HepG2 (cell line): ENCODE data around the gene BBOF1. TPM values are rescaled to one million over a fixed set of nuclear protein-coding genes. Genes with fewer than 3 reads are reported as not detected.

Experiments
- DNMT1 ChIP-seq: sonication (generic); formaldehyde crosslinking; IDR thresholded peaks from 2 replicates; pipeline ENCODE4 v1.5.1; 2020; ENCODE audit warnings: mild to moderate bottlenecking, missing genetic modification reagents
- DNMT3B ChIP-seq: conservative IDR thresholded peaks from 2 replicates; pipeline ENCODE4 v1.6.1; 2016; ENCODE audit warnings: missing biosample characterization, control low read depth
- FOXO4 ChIP-seq: sonication (generic); formaldehyde crosslinking; conservative IDR thresholded peaks from 2 replicates; pipeline ENCODE4 v1.8.1; 2023; ENCODE audit warnings: missing genetic modification reagents
- ISX ChIP-seq: sonication (generic); formaldehyde crosslinking; conservative IDR thresholded peaks from 2 replicates; pipeline ENCODE4 v1.5.0; 2020; ENCODE audit warnings: missing genetic modification reagents
- KDM2A ChIP-seq: sonication (generic); formaldehyde crosslinking; IDR thresholded peaks from 2 replicates; pipeline ENCODE4 v1.4.0; 2020; ENCODE audit warnings: low read depth, missing genetic modification reagents, borderline replicate concordance
- LCORL ChIP-seq, 2 experiments: fragments of 450-650 bp in 1 of 2; sonication (generic) in 1 of 2; formaldehyde crosslinking in 1 of 2; IDR thresholded peaks; 2 replicates each; pipeline versions ENCODE4 v1.5.0 to v1.6.1; 2017 to 2020; ENCODE audit warnings: antibody characterized with exemption in 1 of 2, missing genetic modification reagents in 1 of 2
- MYPOP ChIP-seq: sonication (generic); formaldehyde crosslinking; IDR thresholded peaks from 2 replicates; pipeline ENCODE4 v1.8.1; 2023; ENCODE audit warnings: mild to moderate bottlenecking, moderate library complexity, missing genetic modification reagents
- NFKBIZ ChIP-seq: IDR thresholded peaks from 2 replicates; pipeline ENCODE4 v1.6.1; 2018; ENCODE audit warnings: missing genetic modification reagents, missing compliant biosample characterization
- NPAS2 ChIP-seq: sonication (generic); formaldehyde crosslinking; IDR thresholded peaks from 2 replicates; pipeline ENCODE4 v1.8.0; 2022; ENCODE audit warnings: mild to moderate bottlenecking, missing genetic modification reagents, borderline replicate concordance
- REST ChIP-seq, 2 experiments: IDR thresholded peaks; 2 replicates each; pipeline ENCODE4 v1.6.1; 2011 to 2012; ENCODE audit warnings: low read length in 2 of 2, borderline replicate concordance in 1 of 2, low read depth in 1 of 2, mild to moderate bottlenecking in 1 of 2, moderate library complexity in 1 of 2
- SSRP1 ChIP-seq: IDR thresholded peaks from 2 replicates; pipeline ENCODE4 v1.6.1; 2016; ENCODE audit warnings: control low read depth
- YY1 ChIP-seq: IDR thresholded peaks from 2 replicates; pipeline ENCODE4 v1.6.1; 2011; ENCODE audit warnings: low read length, low read depth, moderate library complexity, mild to moderate bottlenecking; ENCODE audit not compliant: insufficient read depth, insufficient replicate concordance
- ZNF292 ChIP-seq: sonication (generic); formaldehyde crosslinking; IDR thresholded peaks from 2 replicates; pipeline ENCODE4 v1.8.1; 2022; ENCODE audit warnings: mild to moderate bottlenecking, low read depth, missing genetic modification reagents, borderline replicate concordance
- ZNF33B ChIP-seq: sonication (generic); formaldehyde crosslinking; IDR thresholded peaks from 2 replicates; pipeline ENCODE4 v1.5.1; 2020; ENCODE audit warnings: mild to moderate bottlenecking, missing genetic modification reagents
- ZNF484 ChIP-seq: sonication (generic); formaldehyde crosslinking; IDR thresholded peaks from 2 replicates; pipeline ENCODE4 v1.5.1; 2020; ENCODE audit warnings: mild to moderate bottlenecking, low read depth, missing genetic modification reagents, borderline replicate concordance
- ZNF550 ChIP-seq: sonication (generic); formaldehyde crosslinking; IDR thresholded peaks from 2 replicates; pipeline ENCODE4 v1.4.0; 2020; ENCODE audit warnings: mild to moderate bottlenecking, missing genetic modification reagents, borderline replicate concordance
- ZNF577 ChIP-seq: sonication (generic); formaldehyde crosslinking; IDR thresholded peaks from 2 replicates; pipeline ENCODE4 v1.4.0; 2020; ENCODE audit warnings: mild to moderate bottlenecking, low read depth, missing genetic modification reagents, borderline replicate concordance
- ZNF703 ChIP-seq: sonication (generic); formaldehyde crosslinking; IDR thresholded peaks from 2 replicates; pipeline ENCODE4 v1.5.1; 2020; ENCODE audit warnings: missing genetic modification reagents, mild to moderate bottlenecking, moderate library complexity, borderline replicate concordance
- ZSCAN9 ChIP-seq: IDR thresholded peaks from 2 replicates; pipeline ENCODE4 v1.6.1; 2016; ENCODE audit warnings: borderline replicate concordance
- ZXDC ChIP-seq: sonication (generic); formaldehyde crosslinking; IDR thresholded peaks from 2 replicates; pipeline ENCODE4 v1.5.0; 2020; ENCODE audit warnings: mild to moderate bottlenecking, missing genetic modification reagents
- polyA plus RNA-seq, 8 experiments: library from polyadenylated mRNA; depleted of rRNA in 3 of 8; stranded (reverse) in 7 of 8; unstranded in 1 of 8; fragments of >200 nt; fragmentation: Illumina TruSeq in 4 of 8; extraction: Trizol in 4 of 8; gene quantifications; 2 replicates each; pipeline versions ENCODE4 v1.2.1 to v1.2.3, GENCODE V29; 2011 to 2016; ENCODE audit warnings: low read depth in 4 of 8, missing spikeins in 1 of 8, mixed read lengths in 1 of 8; ENCODE audit not compliant: insufficient read depth in 1 of 8
- total RNA-seq, 5 experiments: library from RNA; depleted of rRNA; stranded (reverse); fragments of >200 nt; fragmentation: Illumina TruSeq; extraction: Trizol; gene quantifications; 2 replicates each; pipeline ENCODE4 v1.2.3, GENCODE V29; 2016; ENCODE audit warnings: low read depth in 1 of 5

Gene BBOF1
- total and polyA plus RNA-seq, 2 of the 13 experiments (the other 11 are each of a cell fraction or from before 2014, with no cell fraction given) = 1.6 to 2.3 TPM

GRCh38 chr14:74084277-74085046, 65.3 kb downstream of the BBOF1 start, which contains the start of the genes ALDH6A1 and LIN52 (continued):
- no peak for TF ChIP-seq ZXDC (CRISPR knock-in tag)
- TF ChIP-seq ZNF703 (CRISPR knock-in tag) = no peak
- TF ChIP-seq NFKBIZ (CRISPR knock-in tag) = no peak
- TF ChIP-seq KDM2A (CRISPR knock-in tag) = peak; percentile 61; the same call in 1 of the 2 replicates
- no peak for TF ChIP-seq DNMT1 (CRISPR knock-in tag)
- no peak for TF ChIP-seq NPAS2 (CRISPR knock-in tag)
- no peak for TF ChIP-seq SSRP1 (CRISPR knock-in tag)
- peak; percentile 94 for TF ChIP-seq YY1
- 0 out of 4 replicates have a peak, but pooled peaks of 1 of the 2 experiments have one; percentile 39 for TF ChIP-seq REST (IDR thresholded peaks at IDR 0.05; ENCODE audit: borderline replicate concordance in 1 of 2, low read depth in 1 of 2, low read length in 2 of 2)
- TF ChIP-seq LCORL (IDR thresholded peaks at IDR 0.05) = peak; percentile 78
- 0 out of 2 replicates have a peak, but pooled peaks have one; percentile 24 for TF ChIP-seq LCORL (CRISPR knock-in tag; IDR thresholded peaks at IDR 0.05)
- no peak for TF ChIP-seq DNMT3B (CRISPR knock-in tag)
- TF ChIP-seq FOXO4 (CRISPR knock-in tag) = no peak
- no peak for TF ChIP-seq ZNF484 (CRISPR knock-in tag)
- TF ChIP-seq ZNF577 (CRISPR knock-in tag) = no peak
- TF ChIP-seq ISX (CRISPR knock-in tag) = no peak
- peak; percentile 57; the same call in 1 of the 2 replicates for TF ChIP-seq MYPOP (CRISPR knock-in tag)
- no peak for TF ChIP-seq ZNF33B (CRISPR knock-in tag)
- 0 out of 2 replicates have a peak, but pooled peaks have one; percentile 13 for TF ChIP-seq ZNF292 (CRISPR knock-in tag)
- TF ChIP-seq ZNF550 (CRISPR knock-in tag) = no peak
- no peak for TF ChIP-seq ZSCAN9
